Activated T-cell treated with anti-CD3 and anti-CD28 coated beads, Interleukin-2, amount 50 U/mL, for 4 hours (primary cell): ENCODE data around the gene ATP10A. TPM values are rescaled to one million over a fixed set of nuclear protein-coding genes. Genes with fewer than 3 reads are reported as not detected.

Experiments
- ATAC-seq, 2 donors: fragments of 200-7000 bp; cut with Tn5 transposase; one replicate each; pipeline ENCODE4 v1.10.0; 2021
- DNase-seq: peaks from one replicate; pipeline ENCODE4 v3.0.0-alpha.2; 2020
- H3K27me3 Mint-ChIP-seq: one replicate; pipeline ENCODE4 v1.8.0; 2021; ENCODE audit warnings: low read depth, mixed read lengths
- H3K36me3 Mint-ChIP-seq: one replicate; pipeline ENCODE4 v1.8.0; 2022; ENCODE audit warnings: mixed read lengths; ENCODE audit not compliant: insufficient read depth
- H3K4me1 Mint-ChIP-seq: one replicate; pipeline ENCODE4 v1.8.0; 2021; ENCODE audit warnings: low read depth, mixed read lengths
- H3K4me3 Mint-ChIP-seq: one replicate; pipeline ENCODE4 v1.8.0; 2021; ENCODE audit warnings: mild to moderate bottlenecking, moderate library complexity, mixed read lengths
- H3K9me3 Mint-ChIP-seq: one replicate; pipeline ENCODE4 v1.8.0; 2021; ENCODE audit warnings: mixed read lengths
- total RNA-seq, 3 donors: library from RNA; stranded (reverse); gene quantifications; one replicate each; pipeline ENCODE4 v1.2.1, GENCODE V29; 2021

Gene ATP10A
- total RNA-seq, 3 donors from 2014 or later: 27.0 to 31.6 (median 31.3) TPM

- Mint-ChIP-seq H3K27me3 (peaks cover 21% of the 10 kb centered on the region), H3K36me3 (peaks cover 7% of the 10 kb centered on the region), H3K9me3 (no peaks in the 10 kb centered on the region), H3K4me1 (peaks cover 2% of the 10 kb centered on the region), H3K4me3 (no peak overlapping the region)
- DNase-seq (no peak), ATAC-seq (no peak)
Observed at GRCh38 chr15:25673972-25674371, 189.2 kb downstream of the ATP10A start.

GRCh38 chr15:25673351-25673750 lies 189.8 kb downstream of the ATP10A start:
- ATAC-seq (no peak), DNase-seq (no peak)
- H3K36me3 Mint-ChIP-seq: peaks cover 3% of the 10 kb centered on the region
- H3K27me3 Mint-ChIP-seq: peaks cover 27% of the 10 kb centered on the region
- H3K4me3 Mint-ChIP-seq: no peak overlapping the region
- no peaks in the 10 kb centered on the region for H3K9me3 Mint-ChIP-seq
- peaks cover 2% of the 10 kb centered on the region for H3K4me1 Mint-ChIP-seq

GRCh38 chr15:25671132-25671531 lies 192.0 kb downstream of the ATP10A start:
- DNase-seq (no peak), ATAC-seq (no peak)
- no peak overlapping the region for H3K4me3 Mint-ChIP-seq
- peaks cover 41% of the 10 kb centered on the region for H3K27me3 Mint-ChIP-seq
- peaks cover 2% of the 10 kb centered on the region for H3K4me1 Mint-ChIP-seq
- no peaks in the 10 kb centered on the region for H3K9me3 Mint-ChIP-seq
- no peaks in the 10 kb centered on the region for H3K36me3 Mint-ChIP-seq

- Mint-ChIP-seq H3K9me3 (no peaks in the 10 kb centered on the region), H3K36me3 (no peaks in the 10 kb centered on the region), H3K27me3 (peaks cover 41% of the 10 kb centered on the region), H3K4me3 (no peak overlapping the region), H3K4me1 (peaks cover 2% of the 10 kb centered on the region)
- ATAC-seq (no peak), DNase-seq (no peak)
Observed at GRCh38 chr15:25670621-25671020, 192.5 kb downstream of the ATP10A start.

- peaks cover 2% of the 10 kb centered on the region for H3K4me1 Mint-ChIP-seq
- H3K36me3 Mint-ChIP-seq: no peaks in the 10 kb centered on the region
- ATAC-seq (no peak), DNase-seq (no peak)
- H3K9me3 Mint-ChIP-seq: no peaks in the 10 kb centered on the region
- H3K4me3 Mint-ChIP-seq: no peak overlapping the region
- peaks cover 43% of the 10 kb centered on the region for H3K27me3 Mint-ChIP-seq
Observed at GRCh38 chr15:25670025-25670554, 193.0 kb downstream of the ATP10A start.

- no peak for ATAC-seq
- H3K4me3 Mint-ChIP-seq: no peak overlapping the region
- H3K27me3 Mint-ChIP-seq: peaks cover 45% of the 10 kb centered on the region
Observed at GRCh38 chr15:25668901-25669300, 194.2 kb downstream of the ATP10A start.

GRCh38 chr15:25668236-25668795 lies 194.8 kb downstream of the ATP10A start:
- Mint-ChIP-seq H3K27me3 (peaks cover 45% of the 10 kb centered on the region), H3K36me3 (no peaks in the 10 kb centered on the region), H3K4me1 (peaks cover 2% of the 10 kb centered on the region), H3K9me3 (no peaks in the 10 kb centered on the region), H3K4me3 (no peak overlapping the region)
- no peak for ATAC-seq
- DNase-seq: no peak

More at GRCh38 chr15:25668901-25669300, 194.2 kb downstream of the ATP10A start:
- H3K36me3 Mint-ChIP-seq: no peaks in the 10 kb centered on the region
- H3K4me1 Mint-ChIP-seq: peaks cover 2% of the 10 kb centered on the region
- H3K9me3 Mint-ChIP-seq: no peaks in the 10 kb centered on the region
- DNase-seq: no peak

GRCh38 chr15:25667829-25668228 lies 195.3 kb downstream of the ATP10A start:
- no peak for ATAC-seq
- Mint-ChIP-seq H3K27me3 (peaks cover 45% of the 10 kb centered on the region), H3K4me3 (no peak overlapping the region)

GRCh38 chr15:25665913-25666312 lies 197.2 kb downstream of the ATP10A start:
- Mint-ChIP-seq H3K27me3 (peaks cover 38% of the 10 kb centered on the region), H3K4me3 (no peak overlapping the region), H3K36me3 (no peaks in the 10 kb centered on the region), H3K9me3 (no peaks in the 10 kb centered on the region), H3K4me1 (peaks cover 2% of the 10 kb centered on the region)
- ATAC-seq (no peak), DNase-seq (no peak)

More at GRCh38 chr15:25667829-25668228, 195.3 kb downstream of the ATP10A start:
- DNase-seq: no peak
- Mint-ChIP-seq H3K4me1 (peaks cover 2% of the 10 kb centered on the region), H3K9me3 (no peaks in the 10 kb centered on the region), H3K36me3 (no peaks in the 10 kb centered on the region)

GRCh38 chr15:25664761-25665160 lies 198.4 kb downstream of the ATP10A start:
- Mint-ChIP-seq H3K27me3 (peaks cover 28% of the 10 kb centered on the region), H3K9me3 (no peaks in the 10 kb centered on the region), H3K4me1 (peaks cover under 1% of the 10 kb centered on the region), H3K4me3 (no peak overlapping the region), H3K36me3 (no peaks in the 10 kb centered on the region)
- DNase-seq: no peak
- ATAC-seq: no peak

GRCh38 chr15:25663515-25663914 lies 199.6 kb downstream of the ATP10A start:
- peaks cover 20% of the 10 kb centered on the region for H3K27me3 Mint-ChIP-seq
- ATAC-seq: no peak
- H3K36me3 Mint-ChIP-seq: no peaks in the 10 kb centered on the region
- H3K4me1 Mint-ChIP-seq: no peaks in the 10 kb centered on the region
- no peak for DNase-seq
- no peaks in the 10 kb centered on the region for H3K9me3 Mint-ChIP-seq
- H3K4me3 Mint-ChIP-seq: no peak overlapping the region

- DNase-seq: no peak
- Mint-ChIP-seq H3K4me3 (no peak overlapping the region), H3K4me1 (no peaks in the 10 kb centered on the region), H3K36me3 (no peaks in the 10 kb centered on the region), H3K9me3 (no peaks in the 10 kb centered on the region), H3K27me3 (peaks cover 20% of the 10 kb centered on the region)
- no peak for ATAC-seq
Observed at GRCh38 chr15:25661898-25662297, 201.2 kb downstream of the ATP10A start.

- peaks cover 10% of the 10 kb centered on the region for H3K27me3 Mint-ChIP-seq
- ATAC-seq (no peak), DNase-seq (no peak)
- no peaks in the 10 kb centered on the region for H3K4me1 Mint-ChIP-seq
- no peaks in the 10 kb centered on the region for H3K36me3 Mint-ChIP-seq
- no peak overlapping the region for H3K4me3 Mint-ChIP-seq
- H3K9me3 Mint-ChIP-seq: no peaks in the 10 kb centered on the region
Observed at GRCh38 chr15:25659251-25659650, 203.9 kb downstream of the ATP10A start.

- Mint-ChIP-seq H3K9me3 (no peaks in the 10 kb centered on the region), H3K27me3 (peaks cover 10% of the 10 kb centered on the region), H3K36me3 (no peaks in the 10 kb centered on the region), H3K4me1 (no peaks in the 10 kb centered on the region), H3K4me3 (no peak overlapping the region)
- no peak for ATAC-seq
- no peak for DNase-seq
Observed at GRCh38 chr15:25658560-25658959, 204.6 kb downstream of the ATP10A start.

GRCh38 chr15:25655207-25655948 lies 207.7 kb downstream of the ATP10A start:
- DNase-seq: no peak
- no peak overlapping the region for H3K4me3 Mint-ChIP-seq
- H3K9me3 Mint-ChIP-seq: no peaks in the 10 kb centered on the region
- H3K27me3 Mint-ChIP-seq: peaks cover 10% of the 10 kb centered on the region
- H3K36me3 Mint-ChIP-seq: no peaks in the 10 kb centered on the region
- H3K4me1 Mint-ChIP-seq: no peaks in the 10 kb centered on the region
- ATAC-seq: no peak
